HepG2 (cell line): ENCODE measurements around the gene ZNF169. TPM values are rescaled to one million over a fixed set of nuclear protein-coding genes. Genes with fewer than 3 reads are reported as not detected.

Source experiments
- BRCA1 ChIP-seq: sonication (generic); formaldehyde crosslinking; IDR thresholded peaks from 2 replicates; pipeline ENCODE4 v1.4.0; 2020; ENCODE audit warnings: missing genetic modification reagents
- EZH2 ChIP-seq: conservative IDR thresholded peaks from 2 replicates; pipeline ENCODE4 v1.6.1; 2012; ENCODE audit warnings: mild to moderate bottlenecking, low read depth, low read length, moderate library complexity
- HNF4G ChIP-seq, 2 experiments: sonication (generic) in 1 of 2; formaldehyde crosslinking in 1 of 2; IDR thresholded peaks; 2 replicates each; pipeline versions ENCODE4 v1.4.0 to v1.6.1; 2011 to 2020; ENCODE audit warnings: borderline replicate concordance in 2 of 2, low read depth in 2 of 2, mild to moderate bottlenecking in 2 of 2, low read length in 1 of 2, missing genetic modification reagents in 1 of 2, moderate library complexity in 1 of 2
- REPIN1 ChIP-seq: sonication (generic); formaldehyde crosslinking; IDR thresholded peaks from 2 replicates; pipeline ENCODE4 v1.8.0; 2022; ENCODE audit warnings: missing genetic modification reagents, low read depth, mild to moderate bottlenecking, borderline replicate concordance
- RFX1 ChIP-seq: fragments of 450-650 bp; IDR thresholded peaks from 2 replicates; pipeline ENCODE4 v1.6.1; 2017
- U2AF2 ChIP-seq: fragments of 200-400 bp; formaldehyde crosslinking; IDR thresholded peaks from 2 replicates; pipeline ENCODE4 v1.6.1; 2017; ENCODE audit warnings: low read depth, mild to moderate bottlenecking, low read length
- ZBTB7B ChIP-seq: sonication (generic); formaldehyde crosslinking; IDR thresholded peaks from 2 replicates; pipeline ENCODE4 v1.4.0; 2020; ENCODE audit warnings: missing genetic modification reagents
- ZNF546 ChIP-seq: sonication (generic); formaldehyde crosslinking; conservative IDR thresholded peaks from 2 replicates; pipeline ENCODE4 v1.8.1; 2023; ENCODE audit warnings: mild to moderate bottlenecking, missing genetic modification reagents
- ZNF883 ChIP-seq: sonication (generic); formaldehyde crosslinking; IDR thresholded peaks from 2 replicates; pipeline ENCODE4 v1.5.1; 2020; ENCODE audit warnings: mild to moderate bottlenecking, missing genetic modification reagents; ENCODE audit errors: not compliant biosample characterization
- ZSCAN12 ChIP-seq: sonication (generic); formaldehyde crosslinking; IDR thresholded peaks from 2 replicates; pipeline ENCODE4 v1.9.0; 2021; ENCODE audit warnings: mild to moderate bottlenecking, missing genetic modification reagents
- polyA plus RNA-seq, 8 experiments: library from polyadenylated mRNA; depleted of rRNA in 3 of 8; stranded (reverse) in 7 of 8; unstranded in 1 of 8; fragments of >200 nt; fragmentation: Illumina TruSeq in 4 of 8; extraction: Trizol in 4 of 8; gene quantifications; 2 replicates each; pipeline versions ENCODE4 v1.2.1 to v1.2.3, GENCODE V29; 2011 to 2016; ENCODE audit warnings: low read depth in 4 of 8, missing spikeins in 1 of 8, mixed read lengths in 1 of 8; ENCODE audit not compliant: insufficient read depth in 1 of 8
- total RNA-seq, 5 experiments: library from RNA; depleted of rRNA; stranded (reverse); fragments of >200 nt; fragmentation: Illumina TruSeq; extraction: Trizol; gene quantifications; 2 replicates each; pipeline ENCODE4 v1.2.3, GENCODE V29; 2016; ENCODE audit warnings: low read depth in 1 of 5
- TF ChIP-seq, protein P1 (sequence below): sonication (generic); formaldehyde crosslinking; IDR thresholded peaks from 2 replicates; pipeline ENCODE4 v1.8.1; 2023; ENCODE audit warnings: mild to moderate bottlenecking, moderate library complexity, missing genetic modification reagents
- TF ChIP-seq, protein P2 (sequence below): conservative IDR thresholded peaks from 2 replicates; pipeline ENCODE4 v1.6.1; 2018; ENCODE audit warnings: missing genetic modification reagents
- TF ChIP-seq, protein P3 (sequence below): sonication (generic); formaldehyde crosslinking; IDR thresholded peaks from 2 replicates; pipeline ENCODE4 v1.9.0; 2021; ENCODE audit warnings: missing genetic modification reagents, borderline replicate concordance
- TF ChIP-seq, protein P4 (sequence below): sonication (generic); formaldehyde crosslinking; IDR thresholded peaks from 2 replicates; pipeline ENCODE4 v1.4.0; 2020; ENCODE audit warnings: mild to moderate bottlenecking, missing genetic modification reagents
- TF ChIP-seq, protein P5 (sequence below): sonication (generic); formaldehyde crosslinking; IDR thresholded peaks from 2 replicates; pipeline ENCODE4 v1.8.0; 2022; ENCODE audit warnings: missing genetic modification reagents, mild to moderate bottlenecking, inconsistent platforms, borderline replicate concordance
- TF ChIP-seq, protein P6 (sequence below): sonication (generic); formaldehyde crosslinking; IDR thresholded peaks from 2 replicates; pipeline ENCODE4 v1.5.0; 2020; ENCODE audit warnings: mild to moderate bottlenecking, missing genetic modification reagents

ZNF169 gene
- total and polyA plus RNA-seq, 2 of the 13 experiments (the other 11 are each of a cell fraction or from before 2014, with no cell fraction given) = 2.1 to 6.3 TPM

DNA sequence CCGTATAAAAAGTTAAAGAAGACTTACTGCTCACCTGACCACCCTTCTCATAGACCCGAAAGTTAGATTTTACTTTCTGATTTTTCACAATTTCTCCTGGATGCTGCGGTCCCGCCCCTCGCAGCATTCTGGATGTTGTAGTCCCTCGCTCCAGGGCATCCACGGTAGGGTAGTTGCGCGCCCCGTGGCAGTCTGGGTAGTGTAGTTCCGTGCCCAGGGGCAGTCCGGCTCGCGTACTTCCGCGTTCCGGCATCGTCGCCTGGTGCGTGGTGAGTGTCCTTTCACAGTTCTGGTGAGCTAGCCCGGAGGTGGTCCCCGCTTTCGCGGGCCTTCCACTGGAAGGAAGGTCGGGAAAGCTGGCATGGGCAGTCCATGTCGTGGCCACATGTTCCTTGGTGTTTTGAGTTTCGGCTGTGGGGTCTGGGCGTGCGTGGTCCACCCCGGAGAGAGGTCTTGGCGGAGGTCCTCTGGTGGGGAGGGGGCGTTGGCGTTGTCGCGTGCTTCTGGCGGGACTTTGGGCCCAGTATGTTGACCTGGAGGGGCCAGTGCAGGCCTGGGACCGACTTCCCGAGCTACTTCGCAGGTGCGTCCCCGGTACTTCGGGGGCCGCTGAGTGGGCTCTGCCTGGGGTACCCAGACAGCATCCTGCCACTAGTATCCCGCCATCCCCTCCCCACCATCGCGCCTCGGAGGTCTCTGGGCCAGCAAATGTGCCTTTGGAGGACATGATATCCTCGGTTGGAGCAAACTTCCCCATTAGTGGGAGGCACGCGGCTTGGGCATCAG is at the start of gene ZNF169 (continued):
- TF ChIP-seq, protein P1, sequence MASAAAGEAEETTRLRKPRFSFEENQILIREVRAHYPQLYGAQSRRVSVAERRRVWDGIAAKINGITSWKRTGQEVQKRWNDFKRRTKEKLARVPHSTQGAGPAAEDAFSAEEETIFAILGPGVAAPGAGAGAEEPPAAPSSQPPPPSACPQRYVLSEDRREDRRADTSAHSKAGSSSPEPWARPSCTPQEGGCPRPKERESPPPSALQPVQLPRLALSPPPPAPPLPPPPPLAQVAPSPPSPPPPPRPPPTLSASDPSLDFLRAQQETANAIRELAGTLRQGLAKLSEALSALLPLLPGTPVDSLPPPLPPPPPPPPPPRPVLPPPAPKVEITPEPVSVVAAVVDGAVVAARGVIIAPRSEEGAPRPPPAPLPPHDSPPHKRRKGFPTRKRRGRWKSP = peak; percentile 65; the same call in 1 of the 2 replicates
- TF ChIP-seq HNF4G (IDR thresholded peaks at IDR 0.05; ENCODE audit: borderline replicate concordance, low read depth, low read length) = no peak
- no peak for TF ChIP-seq HNF4G (CRISPR knock-in tag; IDR thresholded peaks at IDR 0.05; ENCODE audit: borderline replicate concordance, low read depth)
- TF ChIP-seq, protein P2, sequence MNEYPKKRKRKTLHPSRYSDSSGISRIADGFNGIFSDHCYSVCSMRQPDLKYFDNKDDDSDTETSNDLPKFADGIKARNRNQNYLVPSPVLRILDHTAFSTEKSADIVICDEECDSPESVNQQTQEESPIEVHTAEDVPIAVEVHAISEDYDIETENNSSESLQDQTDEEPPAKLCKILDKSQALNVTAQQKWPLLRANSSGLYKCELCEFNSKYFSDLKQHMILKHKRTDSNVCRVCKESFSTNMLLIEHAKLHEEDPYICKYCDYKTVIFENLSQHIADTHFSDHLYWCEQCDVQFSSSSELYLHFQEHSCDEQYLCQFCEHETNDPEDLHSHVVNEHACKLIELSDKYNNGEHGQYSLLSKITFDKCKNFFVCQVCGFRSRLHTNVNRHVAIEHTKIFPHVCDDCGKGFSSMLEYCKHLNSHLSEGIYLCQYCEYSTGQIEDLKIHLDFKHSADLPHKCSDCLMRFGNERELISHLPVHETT (CRISPR knock-in tag) = no peak
- TF ChIP-seq BRCA1 (CRISPR knock-in tag) = no peak
- TF ChIP-seq, protein P3, sequence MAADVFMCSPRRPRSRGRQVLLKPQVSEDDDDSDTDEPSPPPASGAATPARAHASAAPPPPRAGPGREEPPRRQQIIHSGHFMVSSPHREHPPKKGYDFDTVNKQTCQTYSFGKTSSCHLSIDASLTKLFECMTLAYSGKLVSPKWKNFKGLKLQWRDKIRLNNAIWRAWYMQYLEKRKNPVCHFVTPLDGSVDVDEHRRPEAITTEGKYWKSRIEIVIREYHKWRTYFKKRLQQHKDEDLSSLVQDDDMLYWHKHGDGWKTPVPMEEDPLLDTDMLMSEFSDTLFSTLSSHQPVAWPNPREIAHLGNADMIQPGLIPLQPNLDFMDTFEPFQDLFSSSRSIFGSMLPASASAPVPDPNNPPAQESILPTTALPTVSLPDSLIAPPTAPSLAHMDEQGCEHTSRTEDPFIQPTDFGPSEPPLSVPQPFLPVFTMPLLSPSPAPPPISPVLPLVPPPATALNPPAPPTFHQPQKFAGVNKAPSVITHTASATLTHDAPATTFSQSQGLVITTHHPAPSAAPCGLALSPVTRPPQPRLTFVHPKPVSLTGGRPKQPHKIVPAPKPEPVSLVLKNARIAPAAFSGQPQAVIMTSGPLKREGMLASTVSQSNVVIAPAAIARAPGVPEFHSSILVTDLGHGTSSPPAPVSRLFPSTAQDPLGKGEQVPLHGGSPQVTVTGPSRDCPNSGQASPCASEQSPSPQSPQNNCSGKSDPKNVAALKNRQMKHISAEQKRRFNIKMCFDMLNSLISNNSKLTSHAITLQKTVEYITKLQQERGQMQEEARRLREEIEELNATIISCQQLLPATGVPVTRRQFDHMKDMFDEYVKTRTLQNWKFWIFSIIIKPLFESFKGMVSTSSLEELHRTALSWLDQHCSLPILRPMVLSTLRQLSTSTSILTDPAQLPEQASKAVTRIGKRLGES (CRISPR knock-in tag) = no peak
- TF ChIP-seq ZBTB7B = peak; percentile 56; the same call in 1 of the 2 replicates
- TF ChIP-seq RFX1 = no peak
- no peak for TF ChIP-seq EZH2
- TF ChIP-seq ZSCAN12 (CRISPR knock-in tag) = no peak
- TF ChIP-seq, protein P4, sequence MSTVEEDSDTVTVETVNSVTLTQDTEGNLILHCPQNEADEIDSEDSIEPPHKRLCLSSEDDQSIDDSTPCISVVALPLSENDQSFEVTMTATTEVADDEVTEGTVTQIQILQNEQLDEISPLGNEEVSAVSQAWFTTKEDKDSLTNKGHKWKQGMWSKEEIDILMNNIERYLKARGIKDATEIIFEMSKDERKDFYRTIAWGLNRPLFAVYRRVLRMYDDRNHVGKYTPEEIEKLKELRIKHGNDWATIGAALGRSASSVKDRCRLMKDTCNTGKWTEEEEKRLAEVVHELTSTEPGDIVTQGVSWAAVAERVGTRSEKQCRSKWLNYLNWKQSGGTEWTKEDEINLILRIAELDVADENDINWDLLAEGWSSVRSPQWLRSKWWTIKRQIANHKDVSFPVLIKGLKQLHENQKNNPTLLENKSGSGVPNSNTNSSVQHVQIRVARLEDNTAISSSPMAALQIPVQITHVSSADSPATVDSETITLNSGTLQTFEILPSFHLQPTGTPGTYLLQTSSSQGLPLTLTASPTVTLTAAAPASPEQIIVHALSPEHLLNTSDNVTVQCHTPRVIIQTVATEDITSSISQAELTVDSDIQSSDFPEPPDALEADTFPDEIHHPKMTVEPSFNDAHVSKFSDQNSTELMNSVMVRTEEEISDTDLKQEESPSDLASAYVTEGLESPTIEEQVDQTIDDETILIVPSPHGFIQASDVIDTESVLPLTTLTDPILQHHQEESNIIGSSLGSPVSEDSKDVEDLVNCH (CRISPR knock-in tag) = no peak
- TF ChIP-seq ZNF883 (CRISPR knock-in tag) = no peak
- 0 out of 2 replicates have a peak, but pooled peaks have one; percentile 39 for TF ChIP-seq ZNF546
- TF ChIP-seq U2AF2 = no peak
- TF ChIP-seq, protein P5, sequence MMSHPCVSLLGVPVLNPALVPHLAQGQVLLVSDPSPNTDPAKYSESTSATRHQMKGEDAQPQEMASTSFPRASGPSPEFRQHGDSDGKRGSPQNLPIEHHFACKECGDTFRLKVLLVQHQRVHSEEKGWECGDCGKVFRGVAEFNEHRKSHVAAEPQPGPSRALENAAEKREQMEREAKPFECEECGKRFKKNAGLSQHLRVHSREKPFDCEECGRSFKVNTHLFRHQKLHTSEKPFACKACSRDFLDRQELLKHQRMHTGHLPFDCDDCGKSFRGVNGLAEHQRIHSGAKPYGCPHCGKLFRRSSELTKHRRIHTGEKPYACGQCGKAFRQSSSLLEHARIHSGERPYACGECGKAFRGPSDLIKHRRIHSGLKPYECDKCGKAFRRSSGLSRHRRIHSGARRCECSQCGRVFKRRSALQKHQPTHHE (CRISPR knock-in tag) = no peak
- TF ChIP-seq, protein P6, sequence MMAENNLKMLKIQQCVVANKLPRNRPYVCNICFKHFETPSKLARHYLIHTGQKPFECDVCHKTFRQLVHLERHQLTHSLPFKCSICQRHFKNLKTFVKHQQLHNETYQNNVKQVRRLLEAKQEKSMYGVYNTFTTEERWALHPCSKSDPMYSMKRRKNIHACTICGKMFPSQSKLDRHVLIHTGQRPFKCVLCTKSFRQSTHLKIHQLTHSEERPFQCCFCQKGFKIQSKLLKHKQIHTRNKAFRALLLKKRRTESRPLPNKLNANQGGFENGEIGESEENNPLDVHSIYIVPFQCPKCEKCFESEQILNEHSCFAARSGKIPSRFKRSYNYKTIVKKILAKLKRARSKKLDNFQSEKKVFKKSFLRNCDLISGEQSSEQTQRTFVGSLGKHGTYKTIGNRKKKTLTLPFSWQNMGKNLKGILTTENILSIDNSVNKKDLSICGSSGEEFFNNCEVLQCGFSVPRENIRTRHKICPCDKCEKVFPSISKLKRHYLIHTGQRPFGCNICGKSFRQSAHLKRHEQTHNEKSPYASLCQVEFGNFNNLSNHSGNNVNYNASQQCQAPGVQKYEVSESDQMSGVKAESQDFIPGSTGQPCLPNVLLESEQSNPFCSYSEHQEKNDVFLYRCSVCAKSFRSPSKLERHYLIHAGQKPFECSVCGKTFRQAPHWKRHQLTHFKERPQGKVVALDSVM (CRISPR knock-in tag) = no peak
- TF ChIP-seq REPIN1 (CRISPR knock-in tag) = peak; percentile 69; the same call in 1 of the 2 replicates
